ENCODE measurements around the gene GABARAPL1. TPM values are rescaled to one million over a fixed set of nuclear protein-coding genes. Genes with fewer than 3 reads are reported as not detected.

Gene GABARAPL1
- polyA plus RNA-seq, 1 donor from 2014 or later = 213 TPM

GRCh38 chr12:10252201-10252600, 39.5 kb downstream of the GABARAPL1 start:
- Histone ChIP-seq H3K4me2 (ENCODE audit: low read length) (no peak overlapping the region), H3K27ac (ENCODE audit: low read length) (no peak overlapping the region), H2AFZ (ENCODE audit: low read depth, low read length) (no peak overlapping the region), H3K9me3 (ENCODE audit: low read length) (no peaks in the 10 kb centered on the region), H3K27me3 (ENCODE audit: insufficient read depth, low read depth, low read length) (no peaks in the 10 kb centered on the region), H4K20me1 (ENCODE audit: insufficient read depth) (no peaks in the 10 kb centered on the region), H3K4me3 (ENCODE audit: low read length) (no peak overlapping the region), H3K36me3 (ENCODE audit: insufficient read depth, low read length) (no peaks in the 10 kb centered on the region), H3K9ac (ENCODE audit: low read length) (no peak overlapping the region), H3F3A (ENCODE audit: insufficient read depth, low read length, poor library complexity, severe bottlenecking) (no peaks in the 10 kb centered on the region), H3K9me2 (ENCODE audit: insufficient read depth, low read length) (no peaks in the 10 kb centered on the region), H3K79me2 (replicated peaks; ENCODE audit: insufficient read depth, low read length) (no peaks in the 10 kb centered on the region)
- no peak for TF ChIP-seq MXI1 (conservative IDR thresholded peaks at IDR 0.05; ENCODE audit: poor library complexity, severe bottlenecking)
- TF ChIP-seq, protein P1, sequence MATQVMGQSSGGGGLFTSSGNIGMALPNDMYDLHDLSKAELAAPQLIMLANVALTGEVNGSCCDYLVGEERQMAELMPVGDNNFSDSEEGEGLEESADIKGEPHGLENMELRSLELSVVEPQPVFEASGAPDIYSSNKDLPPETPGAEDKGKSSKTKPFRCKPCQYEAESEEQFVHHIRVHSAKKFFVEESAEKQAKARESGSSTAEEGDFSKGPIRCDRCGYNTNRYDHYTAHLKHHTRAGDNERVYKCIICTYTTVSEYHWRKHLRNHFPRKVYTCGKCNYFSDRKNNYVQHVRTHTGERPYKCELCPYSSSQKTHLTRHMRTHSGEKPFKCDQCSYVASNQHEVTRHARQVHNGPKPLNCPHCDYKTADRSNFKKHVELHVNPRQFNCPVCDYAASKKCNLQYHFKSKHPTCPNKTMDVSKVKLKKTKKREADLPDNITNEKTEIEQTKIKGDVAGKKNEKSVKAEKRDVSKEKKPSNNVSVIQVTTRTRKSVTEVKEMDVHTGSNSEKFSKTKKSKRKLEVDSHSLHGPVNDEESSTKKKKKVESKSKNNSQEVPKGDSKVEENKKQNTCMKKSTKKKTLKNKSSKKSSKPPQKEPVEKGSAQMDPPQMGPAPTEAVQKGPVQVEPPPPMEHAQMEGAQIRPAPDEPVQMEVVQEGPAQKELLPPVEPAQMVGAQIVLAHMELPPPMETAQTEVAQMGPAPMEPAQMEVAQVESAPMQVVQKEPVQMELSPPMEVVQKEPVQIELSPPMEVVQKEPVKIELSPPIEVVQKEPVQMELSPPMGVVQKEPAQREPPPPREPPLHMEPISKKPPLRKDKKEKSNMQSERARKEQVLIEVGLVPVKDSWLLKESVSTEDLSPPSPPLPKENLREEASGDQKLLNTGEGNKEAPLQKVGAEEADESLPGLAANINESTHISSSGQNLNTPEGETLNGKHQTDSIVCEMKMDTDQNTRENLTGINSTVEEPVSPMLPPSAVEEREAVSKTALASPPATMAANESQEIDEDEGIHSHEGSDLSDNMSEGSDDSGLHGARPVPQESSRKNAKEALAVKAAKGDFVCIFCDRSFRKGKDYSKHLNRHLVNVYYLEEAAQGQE (IDR thresholded peaks at IDR 0.05; ENCODE audit: borderline replicate concordance) = no peak
- TF ChIP-seq CTCF (IDR thresholded peaks at IDR 0.05; ENCODE audit: poor library complexity, severe bottlenecking) = no peak
- TF ChIP-seq POLR2AphosphoS5 (IDR thresholded peaks at IDR 0.05) = no peak
- TF ChIP-seq TAF1 (IDR thresholded peaks at IDR 0.05; ENCODE audit: low read depth) = no peak
- TF ChIP-seq RAD21 (conservative IDR thresholded peaks at IDR 0.05) = no peak
- TF ChIP-seq SMC3 (conservative IDR thresholded peaks at IDR 0.05; ENCODE audit: poor library complexity) = no peak
- no peak for TF ChIP-seq EP300 (conservative IDR thresholded peaks at IDR 0.05; ENCODE audit: poor library complexity, severe bottlenecking)

DNA sequence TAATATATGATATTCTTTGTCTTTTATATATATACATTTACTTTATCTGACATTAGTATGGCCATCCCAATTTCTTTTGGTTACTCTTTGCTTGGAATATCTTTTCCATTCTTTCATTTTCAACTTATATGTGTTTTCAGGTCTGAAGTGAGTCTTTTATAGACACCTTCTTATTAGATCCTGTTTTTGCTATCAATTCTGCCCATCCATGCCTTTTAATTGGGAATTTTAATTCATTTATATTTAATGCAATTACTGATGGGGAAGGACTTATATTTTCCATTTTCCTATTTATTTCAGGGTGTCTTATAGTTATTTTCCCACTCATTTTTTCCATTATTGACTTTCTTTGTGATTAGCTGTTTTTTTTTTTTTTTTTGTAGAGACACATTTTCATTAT, 43.4 kb downstream of the GABARAPL1 start:
- TF ChIP-seq RAD21 (conservative IDR thresholded peaks at IDR 0.05) (no peak), EZH2 (IDR thresholded peaks at IDR 0.05; ENCODE audit: borderline replicate concordance, insufficient read depth, low read length, poor library complexity, severe bottlenecking) (no peak), TAF1 (IDR thresholded peaks at IDR 0.05; ENCODE audit: low read depth) (no peak), POLR2AphosphoS5 (IDR thresholded peaks at IDR 0.05) (no peak), CTCF (IDR thresholded peaks at IDR 0.05; ENCODE audit: poor library complexity, severe bottlenecking) (no peak), EP300 (conservative IDR thresholded peaks at IDR 0.05; ENCODE audit: poor library complexity, severe bottlenecking) (no peak), MXI1 (conservative IDR thresholded peaks at IDR 0.05; ENCODE audit: poor library complexity, severe bottlenecking) (no peak), SMC3 (conservative IDR thresholded peaks at IDR 0.05; ENCODE audit: poor library complexity) (no peak)
- TF ChIP-seq, protein P1 (IDR thresholded peaks at IDR 0.05; ENCODE audit: borderline replicate concordance) = no peak
- Histone ChIP-seq H3K36me3 (ENCODE audit: insufficient read depth, low read length) (no peaks in the 10 kb centered on the region), H2AFZ (ENCODE audit: low read depth, low read length) (no peak overlapping the region), H4K20me1 (ENCODE audit: insufficient read depth) (no peaks in the 10 kb centered on the region), H3F3A (ENCODE audit: insufficient read depth, low read length, poor library complexity, severe bottlenecking) (no peaks in the 10 kb centered on the region), H3K27ac (ENCODE audit: low read length) (no peak overlapping the region), H3K79me2 (replicated peaks; ENCODE audit: insufficient read depth, low read length) (no peaks in the 10 kb centered on the region), H3K4me2 (ENCODE audit: low read length) (no peak overlapping the region), H3K9ac (ENCODE audit: low read length) (no peak overlapping the region), H3K27me3 (ENCODE audit: insufficient read depth, low read depth, low read length) (no peaks in the 10 kb centered on the region), H3K9me2 (ENCODE audit: insufficient read depth, low read length) (no peaks in the 10 kb centered on the region), H3K4me3 (ENCODE audit: low read length) (no peak overlapping the region), H3K9me3 (ENCODE audit: low read length) (no peaks in the 10 kb centered on the region)

Measured in neural cell (in vitro differentiated cells).